ENCODE data around the gene ERN1.

Gene ERN1

GRCh38 chr17:64110379-64111152 is 19.4 kb downstream of the ERN1 start:
- DNase-seq (ENCODE audit: low read depth, low spot score) = no peak

DNA sequence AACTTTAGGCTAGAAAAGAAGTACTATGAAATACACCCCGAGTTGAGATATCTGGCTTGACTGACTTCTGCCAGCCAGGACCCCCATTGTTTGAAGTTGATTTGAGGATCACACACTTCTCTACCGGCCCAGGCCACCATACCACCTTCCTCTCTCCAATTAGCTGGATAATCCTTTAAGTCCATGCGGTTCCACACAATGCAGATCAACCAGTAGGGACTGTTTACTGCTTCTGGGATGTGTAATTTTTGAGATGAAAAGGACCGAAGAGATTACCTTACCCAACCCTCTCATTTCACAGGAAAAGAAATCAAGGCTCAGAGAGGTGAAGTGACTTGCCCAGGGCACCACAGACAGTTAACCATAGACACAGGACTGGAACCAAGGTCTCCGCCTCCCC is 20.5 kb downstream of the ERN1 start:
- DNase-seq (ENCODE audit: low read depth, low spot score) = no peak

DNA sequence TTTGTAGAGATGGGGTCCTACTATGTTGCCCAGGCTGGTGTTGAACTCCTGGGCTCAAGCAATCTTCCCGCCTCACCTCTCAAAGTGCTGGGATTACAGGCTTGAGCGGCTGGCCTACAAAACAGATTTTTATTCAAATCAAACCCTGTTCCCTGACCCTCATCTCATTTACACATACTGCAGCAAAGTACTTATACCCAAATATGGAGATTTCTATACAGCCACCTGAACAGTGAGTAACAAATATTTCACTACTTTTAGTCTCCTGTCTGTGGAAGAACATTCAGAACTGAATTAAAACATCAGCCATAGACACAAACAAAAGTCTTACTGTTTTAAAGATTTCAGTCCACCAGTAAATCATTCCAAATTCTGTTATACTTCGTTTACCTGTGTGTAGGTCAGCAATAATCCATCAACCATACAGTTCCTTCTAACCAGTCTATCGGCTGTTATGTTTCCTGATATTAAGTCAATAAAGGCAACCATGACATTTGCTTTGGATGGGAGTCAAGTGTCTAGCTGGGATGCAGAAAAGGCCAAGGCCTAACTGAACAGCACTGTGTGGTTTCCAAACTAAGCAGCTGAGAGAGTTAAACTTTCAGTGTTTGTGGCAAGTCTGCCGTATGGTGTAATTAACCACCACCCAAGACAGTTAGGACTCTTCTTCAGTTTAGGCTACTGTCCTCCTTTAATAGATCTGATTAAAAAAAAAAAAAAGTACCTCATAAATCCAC is 22.3 kb downstream of the ERN1 start:
- no peak for DNase-seq (ENCODE audit: low read depth, low spot score)

- no peak for DNase-seq (ENCODE audit: low read depth, low spot score)
Measured at GRCh38 chr17:64106918-64107317, 23.0 kb downstream of the ERN1 start.

DNA sequence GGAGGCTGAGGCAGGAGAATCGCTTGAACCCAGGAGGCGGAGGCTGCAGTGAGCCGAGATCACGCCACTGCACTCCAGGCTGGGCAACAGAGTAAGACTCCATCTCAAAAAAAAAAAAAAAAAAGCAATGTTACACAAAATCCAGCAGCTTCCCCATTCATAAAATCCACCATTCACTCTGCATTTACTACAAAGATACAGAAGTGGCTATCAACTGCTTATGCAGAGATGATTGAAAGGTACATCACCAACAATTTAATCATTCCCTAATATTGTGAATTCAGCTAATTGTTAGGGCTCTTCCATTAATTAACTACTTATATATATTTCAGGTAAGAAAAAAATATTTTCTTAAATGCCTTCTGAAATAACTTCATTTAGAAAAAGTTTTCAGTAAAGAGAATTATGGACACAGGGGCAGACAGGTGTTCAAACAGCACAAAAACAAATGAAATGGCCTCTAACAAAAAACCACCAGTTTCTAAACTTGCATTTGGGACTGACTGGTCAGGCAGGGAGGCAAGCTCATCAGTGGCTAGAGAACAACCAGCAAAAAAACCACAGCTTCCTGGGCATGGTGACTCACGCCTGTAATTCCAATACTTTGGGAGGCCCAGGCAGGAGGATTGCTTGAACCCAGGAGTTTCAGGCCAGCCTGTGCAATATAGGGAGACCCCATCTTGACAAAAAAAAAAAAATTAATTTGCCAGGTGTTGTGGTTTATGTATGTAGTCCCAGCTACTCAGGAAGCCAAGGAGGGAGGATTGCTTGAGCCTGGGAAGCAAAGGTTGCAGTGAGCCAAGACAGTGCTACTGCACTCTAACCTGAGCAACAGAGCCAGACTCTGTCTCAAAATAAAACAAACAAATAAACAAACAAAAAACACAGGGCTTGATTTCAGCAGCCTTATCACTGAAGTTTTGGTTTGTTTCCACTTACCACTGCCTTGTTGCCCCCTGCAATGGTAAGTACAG is 26.3 kb downstream of the ERN1 start:
- no peak for DNase-seq (ENCODE audit: low read depth, low spot score)

DNA sequence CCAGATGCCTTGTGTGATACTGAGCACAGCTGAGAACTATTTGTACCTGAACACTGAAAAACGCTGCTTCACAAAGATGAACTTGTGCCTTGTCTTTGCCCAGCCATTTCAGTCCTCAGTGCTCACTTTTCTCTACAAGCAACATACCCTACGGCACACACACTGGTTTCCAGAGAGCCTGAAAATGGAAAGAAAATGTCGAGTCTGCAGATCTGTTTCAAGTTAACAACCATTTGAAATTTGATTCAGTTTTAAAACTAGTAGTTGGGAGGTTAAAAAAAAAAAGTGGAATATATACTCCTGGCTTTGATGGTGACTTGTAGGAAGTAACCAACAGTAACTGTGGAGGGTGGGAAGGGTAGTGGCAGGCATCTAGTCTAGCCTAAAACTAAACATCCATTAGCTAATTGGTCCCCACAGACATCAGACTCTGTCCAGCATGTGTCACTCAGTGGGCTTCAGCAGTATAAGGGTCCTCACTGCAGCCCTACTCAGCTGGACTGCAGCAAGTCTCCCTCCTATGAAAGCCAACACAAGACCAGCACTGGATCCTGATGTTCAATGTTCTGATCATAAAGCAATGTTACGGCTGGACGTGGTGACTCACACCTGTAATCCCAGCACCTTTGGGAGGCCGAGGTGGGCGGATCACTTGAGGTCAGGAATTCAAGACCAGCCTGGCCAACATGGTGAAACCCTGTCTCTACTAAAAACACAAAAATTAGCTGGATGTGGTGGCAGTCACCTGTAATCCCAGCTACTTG is 27.1 kb downstream of the ERN1 start:
- DNase-seq (ENCODE audit: low read depth, low spot score) = no peak

DNA sequence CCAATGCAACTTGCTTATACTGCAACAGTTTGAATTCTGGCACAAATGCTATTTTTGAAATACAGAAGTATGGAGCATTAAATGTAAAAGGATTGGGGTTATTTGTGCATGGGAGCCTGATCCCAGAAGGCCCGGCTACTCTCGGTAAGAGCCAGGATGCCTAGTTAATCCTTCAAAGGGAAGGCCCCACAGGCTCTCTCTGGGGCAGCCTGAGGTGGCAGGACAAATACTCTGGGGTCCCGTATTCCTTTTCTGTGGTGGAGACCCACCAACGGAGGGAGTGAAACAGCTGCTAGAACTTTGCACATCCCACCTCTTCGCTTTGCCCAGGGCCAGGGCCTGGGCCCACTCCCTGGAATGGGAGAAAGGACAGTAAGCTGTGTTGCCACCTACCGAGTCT is 30.4 kb downstream of the ERN1 start:
- DNase-seq (ENCODE audit: low read depth, low spot score) = no peak

GRCh38 chr17:64097196-64097936 is 32.6 kb downstream of the ERN1 start:
- DNase-seq (ENCODE audit: low read depth, low spot score) = no peak

- DNase-seq (ENCODE audit: low read depth, low spot score) = no peak
Measured at GRCh38 chr17:64096037-64096436, 33.9 kb downstream of the ERN1 start.

DNA sequence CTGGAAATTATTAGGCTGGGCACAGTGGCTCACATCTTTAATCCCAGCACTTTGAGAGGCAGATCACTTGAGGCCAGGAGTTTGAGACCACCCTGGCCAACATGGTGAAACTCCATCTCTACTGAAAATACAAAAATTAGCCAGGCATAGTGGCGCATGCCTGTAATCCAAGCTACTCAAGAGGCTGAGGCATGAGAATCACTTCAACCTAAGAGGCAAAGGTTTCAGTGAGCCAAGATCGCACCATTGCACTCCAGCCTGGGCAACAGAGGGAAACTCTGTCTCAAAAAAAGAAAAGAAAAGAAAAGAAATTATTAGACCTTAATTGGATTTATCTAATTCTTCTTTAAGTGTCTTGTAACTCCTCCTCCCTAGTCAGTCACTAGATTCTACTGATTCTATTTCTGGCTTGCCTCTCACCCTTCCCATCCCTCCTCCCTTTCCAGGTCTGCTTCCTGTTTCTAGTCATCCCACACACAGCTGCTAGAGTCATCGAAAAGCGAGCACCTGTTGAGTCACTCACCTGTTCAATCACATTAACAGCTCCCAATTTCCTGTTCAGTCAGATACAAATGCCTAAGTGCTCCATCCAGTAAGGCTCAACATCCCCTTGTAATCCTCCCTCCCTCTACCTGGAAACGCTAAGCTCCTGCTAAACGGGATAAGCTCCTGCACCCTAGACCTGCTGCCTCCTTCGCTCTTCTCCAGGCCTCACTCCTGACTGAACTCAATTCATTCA is 34.6 kb downstream of the ERN1 start:
- no peak for DNase-seq (ENCODE audit: low read depth, low spot score)

- no peak for DNase-seq (ENCODE audit: low read depth, low spot score)
Measured at GRCh38 chr17:64094412-64094811, 35.5 kb downstream of the ERN1 start.

- DNase-seq (ENCODE audit: low read depth, low spot score) = no peak
Measured at GRCh38 chr17:64092952-64093451, 36.9 kb downstream of the ERN1 start.

DNA sequence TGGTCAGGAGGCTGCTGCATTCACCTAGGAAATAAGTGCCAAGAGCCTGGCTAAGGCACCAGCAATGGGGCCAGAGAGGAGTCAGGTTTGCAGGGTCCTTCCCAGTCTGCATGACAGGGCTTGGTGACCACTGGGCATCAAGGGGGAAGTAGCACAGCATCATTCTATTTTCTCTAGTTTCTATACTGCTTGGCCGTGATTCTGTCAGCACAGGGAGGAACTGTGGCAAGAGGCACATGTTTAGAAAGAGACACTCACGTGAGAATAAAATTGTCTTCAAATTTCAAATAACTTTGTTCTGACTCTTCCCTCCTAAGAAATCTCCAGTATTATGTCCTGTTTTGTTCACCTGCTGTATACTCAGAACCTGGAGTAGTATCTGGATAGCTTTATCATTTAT is 37.8 kb downstream of the ERN1 start:
- no peak for DNase-seq (ENCODE audit: low read depth, low spot score)

GRCh38 chr17:64091571-64091970 is 38.4 kb downstream of the ERN1 start:
- no peak for DNase-seq (ENCODE audit: low read depth, low spot score)

GRCh38 chr17:64091116-64091515 is 38.8 kb downstream of the ERN1 start:
- DNase-seq (ENCODE audit: low read depth, low spot score) = no peak

DNA sequence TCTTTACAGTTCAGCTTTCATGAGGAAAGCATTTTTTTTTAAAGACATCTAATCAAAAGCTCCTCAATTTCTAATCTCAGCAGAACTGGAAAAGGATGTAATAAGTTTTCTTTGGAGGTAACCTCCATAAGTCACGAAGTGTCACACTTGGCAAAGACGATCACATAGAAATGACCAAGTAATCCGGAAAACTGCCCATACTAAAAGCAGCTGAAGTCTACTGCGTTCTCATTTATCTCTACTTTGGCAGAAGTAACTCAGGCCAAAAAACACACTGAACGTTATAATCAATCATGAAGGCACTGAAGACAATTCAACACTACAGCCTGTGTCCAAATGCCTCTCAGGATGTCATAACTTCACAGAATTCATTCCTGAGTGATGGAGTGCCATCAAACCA is 39.8 kb downstream of the ERN1 start:
- DNase-seq (ENCODE audit: low read depth, low spot score) = no peak

DNA sequence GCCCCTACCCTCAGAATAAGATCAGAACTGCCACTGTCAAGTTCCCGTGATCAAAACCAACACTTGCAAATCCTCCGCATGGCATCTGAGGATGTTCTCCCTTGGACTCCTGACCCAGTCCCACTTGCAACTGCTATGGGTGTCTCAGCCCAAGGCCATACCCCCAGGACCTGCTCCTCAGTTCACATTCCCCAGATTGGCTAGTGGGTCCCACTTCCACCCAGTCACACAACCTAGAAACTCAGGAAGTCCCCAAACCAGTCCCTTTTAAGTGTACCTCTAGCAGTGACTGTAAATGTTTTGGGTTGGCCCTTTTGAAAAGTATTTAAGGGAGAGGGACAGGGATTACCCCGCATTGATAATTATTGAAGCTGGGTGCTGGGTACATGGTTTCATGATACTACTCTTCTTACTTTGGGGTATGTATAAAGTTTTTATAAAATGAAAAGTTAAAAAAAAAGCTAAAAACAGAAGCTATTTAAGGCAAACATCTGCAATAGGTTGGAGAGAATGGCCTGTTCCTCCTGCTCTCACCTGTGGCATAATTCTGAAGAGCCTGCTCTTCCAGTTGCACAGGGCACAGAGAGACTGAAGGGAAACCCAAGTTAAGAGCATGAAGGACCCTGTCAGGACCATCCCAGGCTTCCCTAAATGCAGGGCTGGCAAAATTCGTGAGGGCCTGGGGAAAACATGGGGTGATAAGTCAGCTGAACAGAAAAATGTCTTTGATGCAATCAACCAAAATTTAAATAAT is 42.5 kb downstream of the ERN1 start:
- DNase-seq (ENCODE audit: low read depth, low spot score) = no peak

DNA sequence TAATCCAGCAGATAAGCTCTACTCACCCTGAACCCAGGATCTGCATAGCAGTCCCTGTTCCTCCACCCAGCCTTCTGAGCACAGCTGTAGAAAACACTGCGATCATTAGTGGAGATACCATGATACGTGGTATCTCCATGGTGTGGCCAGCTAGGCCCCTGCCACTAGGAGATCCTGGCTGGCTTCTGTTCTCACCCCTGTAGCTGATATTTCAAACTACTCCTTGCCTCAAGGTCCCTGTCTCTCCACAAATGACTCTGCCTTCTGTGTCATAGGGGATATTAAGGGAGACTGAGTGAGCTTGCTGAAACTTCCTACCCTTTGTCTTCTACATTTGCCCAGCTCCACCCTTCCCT is 44.3 kb downstream of the ERN1 start:
- DNase-seq (ENCODE audit: low read depth, low spot score) = no peak

All from ELF-1 (cell line).